Lower lobe of right lung (tissue), 2 donors: ENCODE data around the gene CFAP46. TPM values are rescaled to one million over a fixed set of nuclear protein-coding genes. Genes with fewer than 3 reads are reported as not detected.

Experiments
- ATAC-seq, 2 donors: fragments of 200-7000 bp; cut with Tn5 transposase; one replicate each; pipeline ENCODE4 v1.9.1; 2020 to 2022; ENCODE audit warnings: mild to moderate bottlenecking in 2 of 2, moderate library complexity in 2 of 2
- DNase-seq: peaks from one replicate; pipeline ENCODE4 v3.0.0-alpha.2; 2020
- H3K27ac ChIP-seq: fragments of 200-600 bp; one replicate; pipeline ENCODE4 v1.8.0; 2022
- H3K27me3 ChIP-seq: fragments of 200-600 bp; one replicate; pipeline ENCODE4 v1.8.0; 2022; ENCODE audit warnings: low read depth
- H3K36me3 ChIP-seq: fragments of 200-600 bp; one replicate; pipeline ENCODE4 v1.8.0; 2022; ENCODE audit warnings: mild to moderate bottlenecking
- H3K4me1 ChIP-seq: fragments of 200-600 bp; one replicate; pipeline ENCODE4 v1.8.0; 2022
- H3K4me3 ChIP-seq: fragments of 200-600 bp; one replicate; pipeline ENCODE4 v1.8.0; 2022; ENCODE audit warnings: mild to moderate bottlenecking
- H3K9me3 ChIP-seq: fragments of 200-600 bp; one replicate; pipeline ENCODE4 v1.8.0; 2022
- CTCF ChIP-seq: fragments of 200-600 bp; IDR thresholded peaks from one replicate; pipeline ENCODE4 v1.8.0; 2022; ENCODE audit warnings: antibody characterized with exemption, mild to moderate bottlenecking
- intact Hi-C: fragments of 100-400 bp; cut with DNase I; formaldehyde crosslinking; loops from one replicate; pipeline ENCODE4 v1.11.0; 2022
- total RNA-seq: library from RNA; stranded (reverse); fragmentation: NEBNext Ultra II Directional; extraction: Animal tissue kit (Norgen Biotek cat#: 25700); gene quantifications from one replicate; pipeline ENCODE4 v1.2.1, GENCODE V29; 2021
- donor health status: DM: no; HTN: yes; CAD: no; lungs with severe emphysema.

The CFAP46 gene
- total RNA-seq, 1 donor from 2014 or later = 9.0 TPM

- Histone ChIP-seq H3K4me1 (no peaks in the 10 kb centered on the region), H3K4me3 (no peak overlapping the region), H3K9me3 (no peaks in the 10 kb centered on the region), H3K36me3 (peaks cover 21% of the 10 kb centered on the region), H3K27me3 (no peaks in the 10 kb centered on the region), H3K27ac (no peak overlapping the region)
- no peak for TF ChIP-seq CTCF
- intact Hi-C loops = no loop called here
- DNase-seq (no peak), ATAC-seq (peak; percentile 34 to 70)
Observed at GRCh38 chr10:132762267-132762666, 180.1 kb downstream of the CFAP46 start.

- intact Hi-C loops = no loop called here
- Histone ChIP-seq H3K9me3 (no peaks in the 10 kb centered on the region), H3K36me3 (peaks cover 25% of the 10 kb centered on the region), H3K27me3 (no peaks in the 10 kb centered on the region), H3K4me1 (no peaks in the 10 kb centered on the region), H3K4me3 (no peak overlapping the region), H3K27ac (no peak overlapping the region)
- no peak for TF ChIP-seq CTCF
- ATAC-seq (no peak), DNase-seq (no peak)
Observed at GRCh38 chr10:132761395-132762060, 180.8 kb downstream of the CFAP46 start.

- H3K27ac ChIP-seq = no peak overlapping the region
- intact Hi-C loops = no loop called here
- H3K4me1 ChIP-seq = no peaks in the 10 kb centered on the region
- no peaks in the 10 kb centered on the region for H3K27me3 ChIP-seq
- H3K4me3 ChIP-seq = no peak overlapping the region
- H3K36me3 ChIP-seq = peaks cover 35% of the 10 kb centered on the region
- H3K9me3 ChIP-seq = no peaks in the 10 kb centered on the region
- TF ChIP-seq CTCF = no peak
- ATAC-seq (no peak), DNase-seq (no peak)
Observed at GRCh38 chr10:132758865-132759264, 183.5 kb downstream of the CFAP46 start.

Other genes with a start within 250 kb of the CFAP46 start
- gene NKX6-2, start 156.4 kb downstream of the CFAP46 start, total RNA-seq = not detected
- 0.38 TPM for gene ADGRA1, start 145.4 kb upstream of the CFAP46 start, total RNA-seq
- gene KNDC1, start 217.6 kb upstream of the CFAP46 start, total RNA-seq = 10.3 TPM